ENCODE data around the gene KCNK13. TPM values are rescaled to one million over a fixed set of nuclear protein-coding genes. Genes with fewer than 3 reads are reported as not detected.

KCNK13 gene
- total RNA-seq, 1 experiment from 2014 or later, result not detected

GRCh38 chr14:90103808-90104207, 42.0 kb downstream of the KCNK13 start:
- intact Hi-C loops (cut with micrococcal nuclease; ENCODE audit: unreplicated experiment) (no loop called here), in situ Hi-C loops (cut with HindIII; ENCODE audit: low pct_unique_long_range_greater_than_20kb, low sequenced_read_pairs) (no loop called here)
- Histone ChIP-seq H3K36me3 (ENCODE audit: control insufficient read depth, insufficient read depth, low read length) (no peaks in the 10 kb centered on the region), H3K4me3 (ENCODE audit: low read depth in 2 of 2, low read length in 2 of 2) (no peak overlapping the region), H3K27me3 (ENCODE audit: control insufficient read depth, insufficient read depth, low read length) (no peaks in the 10 kb centered on the region), H3K27ac (ENCODE audit: low read length) (no peak overlapping the region), H3K9me3 (ENCODE audit: control insufficient read depth, insufficient read depth, low read depth, low read length) (no peaks in the 10 kb centered on the region), H3K4me1 (ENCODE audit: control insufficient read depth, insufficient read depth, low read length) (no peaks in the 10 kb centered on the region)
- ChIA-PET CTCF (no interaction called here), POLR2A (no interaction called here)
- no peak for DNase-seq (ENCODE audit: low read depth, low spot score)
- no peak for TF ChIP-seq POLR2AphosphoS5 (IDR thresholded peaks at IDR 0.05; ENCODE audit: low read depth, low read length)
- TF ChIP-seq, protein P1, sequence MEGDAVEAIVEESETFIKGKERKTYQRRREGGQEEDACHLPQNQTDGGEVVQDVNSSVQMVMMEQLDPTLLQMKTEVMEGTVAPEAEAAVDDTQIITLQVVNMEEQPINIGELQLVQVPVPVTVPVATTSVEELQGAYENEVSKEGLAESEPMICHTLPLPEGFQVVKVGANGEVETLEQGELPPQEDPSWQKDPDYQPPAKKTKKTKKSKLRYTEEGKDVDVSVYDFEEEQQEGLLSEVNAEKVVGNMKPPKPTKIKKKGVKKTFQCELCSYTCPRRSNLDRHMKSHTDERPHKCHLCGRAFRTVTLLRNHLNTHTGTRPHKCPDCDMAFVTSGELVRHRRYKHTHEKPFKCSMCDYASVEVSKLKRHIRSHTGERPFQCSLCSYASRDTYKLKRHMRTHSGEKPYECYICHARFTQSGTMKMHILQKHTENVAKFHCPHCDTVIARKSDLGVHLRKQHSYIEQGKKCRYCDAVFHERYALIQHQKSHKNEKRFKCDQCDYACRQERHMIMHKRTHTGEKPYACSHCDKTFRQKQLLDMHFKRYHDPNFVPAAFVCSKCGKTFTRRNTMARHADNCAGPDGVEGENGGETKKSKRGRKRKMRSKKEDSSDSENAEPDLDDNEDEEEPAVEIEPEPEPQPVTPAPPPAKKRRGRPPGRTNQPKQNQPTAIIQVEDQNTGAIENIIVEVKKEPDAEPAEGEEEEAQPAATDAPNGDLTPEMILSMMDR (IDR thresholded peaks at IDR 0.05), result no peak
- no peak for TF ChIP-seq SIN3A (IDR thresholded peaks at IDR 0.05; ENCODE audit: borderline replicate concordance, insufficient read depth, low read depth, low read length)
- no peak for TF ChIP-seq TCF7L2 (IDR thresholded peaks at IDR 0.05; ENCODE audit: low read depth, low read length)
- TF ChIP-seq, protein P2, sequence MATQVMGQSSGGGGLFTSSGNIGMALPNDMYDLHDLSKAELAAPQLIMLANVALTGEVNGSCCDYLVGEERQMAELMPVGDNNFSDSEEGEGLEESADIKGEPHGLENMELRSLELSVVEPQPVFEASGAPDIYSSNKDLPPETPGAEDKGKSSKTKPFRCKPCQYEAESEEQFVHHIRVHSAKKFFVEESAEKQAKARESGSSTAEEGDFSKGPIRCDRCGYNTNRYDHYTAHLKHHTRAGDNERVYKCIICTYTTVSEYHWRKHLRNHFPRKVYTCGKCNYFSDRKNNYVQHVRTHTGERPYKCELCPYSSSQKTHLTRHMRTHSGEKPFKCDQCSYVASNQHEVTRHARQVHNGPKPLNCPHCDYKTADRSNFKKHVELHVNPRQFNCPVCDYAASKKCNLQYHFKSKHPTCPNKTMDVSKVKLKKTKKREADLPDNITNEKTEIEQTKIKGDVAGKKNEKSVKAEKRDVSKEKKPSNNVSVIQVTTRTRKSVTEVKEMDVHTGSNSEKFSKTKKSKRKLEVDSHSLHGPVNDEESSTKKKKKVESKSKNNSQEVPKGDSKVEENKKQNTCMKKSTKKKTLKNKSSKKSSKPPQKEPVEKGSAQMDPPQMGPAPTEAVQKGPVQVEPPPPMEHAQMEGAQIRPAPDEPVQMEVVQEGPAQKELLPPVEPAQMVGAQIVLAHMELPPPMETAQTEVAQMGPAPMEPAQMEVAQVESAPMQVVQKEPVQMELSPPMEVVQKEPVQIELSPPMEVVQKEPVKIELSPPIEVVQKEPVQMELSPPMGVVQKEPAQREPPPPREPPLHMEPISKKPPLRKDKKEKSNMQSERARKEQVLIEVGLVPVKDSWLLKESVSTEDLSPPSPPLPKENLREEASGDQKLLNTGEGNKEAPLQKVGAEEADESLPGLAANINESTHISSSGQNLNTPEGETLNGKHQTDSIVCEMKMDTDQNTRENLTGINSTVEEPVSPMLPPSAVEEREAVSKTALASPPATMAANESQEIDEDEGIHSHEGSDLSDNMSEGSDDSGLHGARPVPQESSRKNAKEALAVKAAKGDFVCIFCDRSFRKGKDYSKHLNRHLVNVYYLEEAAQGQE (IDR thresholded peaks at IDR 0.05; ENCODE audit: insufficient read depth in 1 of 2, low read depth in 2 of 2, low read length in 1 of 2), result no peak
- BruUV-seq (replicated peaks), result no TSS peak
- no peak for ATAC-seq

GRCh38 chr14:90105756-90106155, 44.0 kb downstream of the KCNK13 start:
- DNase-seq (ENCODE audit: low read depth, low spot score) (no peak), ATAC-seq (no peak)
- intact Hi-C loops (cut with micrococcal nuclease; ENCODE audit: unreplicated experiment) (no loop called here), in situ Hi-C loops (cut with HindIII; ENCODE audit: low pct_unique_long_range_greater_than_20kb, low sequenced_read_pairs) (no loop called here)
- Histone ChIP-seq H3K4me3 (ENCODE audit: low read depth in 2 of 2, low read length in 2 of 2) (no peak overlapping the region), H3K27me3 (ENCODE audit: control insufficient read depth, insufficient read depth, low read length) (no peaks in the 10 kb centered on the region), H3K9me3 (ENCODE audit: control insufficient read depth, insufficient read depth, low read depth, low read length) (no peaks in the 10 kb centered on the region), H3K27ac (ENCODE audit: low read length) (no peak overlapping the region), H3K4me1 (ENCODE audit: control insufficient read depth, insufficient read depth, low read length) (no peaks in the 10 kb centered on the region), H3K36me3 (ENCODE audit: control insufficient read depth, insufficient read depth, low read length) (no peaks in the 10 kb centered on the region)
- ChIA-PET CTCF (no interaction called here), POLR2A (no interaction called here)
- TF ChIP-seq, protein P2 (IDR thresholded peaks at IDR 0.05; ENCODE audit: insufficient read depth in 1 of 2, low read depth in 2 of 2, low read length in 1 of 2), result no peak
- TF ChIP-seq POLR2AphosphoS5 (IDR thresholded peaks at IDR 0.05; ENCODE audit: low read depth, low read length), result no peak
- TF ChIP-seq, protein P1 (IDR thresholded peaks at IDR 0.05), result no peak
- no peak for TF ChIP-seq TCF7L2 (IDR thresholded peaks at IDR 0.05; ENCODE audit: low read depth, low read length)
- no peak for TF ChIP-seq SIN3A (IDR thresholded peaks at IDR 0.05; ENCODE audit: borderline replicate concordance, insufficient read depth, low read depth, low read length)
- no TSS peak for BruUV-seq (replicated peaks)

Measured in Panc1 (cell line).